ENCODE data around the gene ITSN1. TPM values are rescaled to one million over a fixed set of nuclear protein-coding genes. Genes with fewer than 3 reads are reported as not detected.

The ITSN1 gene
- total RNA-seq, 1 experiment from 2014 or later = 18.3 TPM

Other genes with a start within 250 kb of the ITSN1 start
- 99.0 and 108 TPM in 2 replicates for gene IFNGR2, start 239.1 kb upstream of the ITSN1 start, total RNA-seq (2014; rRNA removed; shearing (Covaris generic))
- gene TMEM50B, start 162.5 kb upstream of the ITSN1 start, total RNA-seq (2014; rRNA removed; shearing (Covaris generic)) = 34.9 and 39.4 TPM in 2 replicates
- 0.80 and 2.6 TPM in 2 replicates for gene DNAJC28, start 150.8 kb upstream of the ITSN1 start, total RNA-seq (2014; rRNA removed; shearing (Covaris generic))
- 150 and 239 TPM in 2 replicates for gene GART, start 100.4 kb upstream of the ITSN1 start, total RNA-seq (2014; rRNA removed; shearing (Covaris generic))
- 81.9 and 205 TPM in 2 replicates for gene SON, start 99.5 kb upstream of the ITSN1 start, total RNA-seq (2014; rRNA removed; shearing (Covaris generic))
- gene DONSON, start 53.8 kb upstream of the ITSN1 start, total RNA-seq (2014; rRNA removed; shearing (Covaris generic)) = 51.0 and 80.6 TPM in 2 replicates
- 18.8 and 21.1 TPM in 2 replicates for gene CRYZL1, start 760 bp upstream of the ITSN1 start, total RNA-seq (2014; rRNA removed; shearing (Covaris generic))